Stimulated activated CD8-positive, alpha-beta memory T cell treated with anti-CD3 and anti-CD28 coated beads, Interleukin-7, amount 100 ng/mL, for 1 hour (primary cell): ENCODE measurements around the gene SLCO3A1.

Experiments
- DNase-seq, 2 donors: peaks; one replicate each; pipeline ENCODE4 v3.0.0-alpha.2; 2020; ENCODE audit warnings: low read depth in 2 of 2

The SLCO3A1 gene

GRCh38 chr15:92159906-92160841 is 306.7 kb downstream of the SLCO3A1 start:
- no peak for DNase-seq

- DNase-seq = no peak
Observed at GRCh38 chr15:92161039-92161670, 307.6 kb downstream of the SLCO3A1 start.

- no peak for DNase-seq
Observed at GRCh38 chr15:92162657-92163056, 309.1 kb downstream of the SLCO3A1 start.

DNA sequence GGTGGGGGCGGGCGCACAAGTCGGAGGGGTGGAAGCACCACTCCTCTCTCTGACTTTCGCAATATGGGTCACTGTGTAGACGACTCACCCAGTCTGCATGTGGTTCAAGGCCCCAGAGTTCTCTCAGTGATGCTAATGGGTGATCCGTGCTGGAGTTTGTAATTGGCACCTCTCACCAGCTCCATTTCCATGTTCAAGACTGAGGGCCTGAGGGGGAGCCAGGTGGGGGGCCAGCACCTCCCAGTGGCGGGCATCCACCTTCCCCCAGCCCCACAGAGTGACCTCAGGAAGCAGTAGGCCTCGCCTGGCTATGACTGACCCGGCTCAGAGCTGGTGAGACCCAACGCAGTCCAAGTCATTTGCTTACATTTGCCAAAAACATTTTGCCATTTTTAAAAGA is 310.1 kb downstream of the SLCO3A1 start:
- DNase-seq = no peak

DNA sequence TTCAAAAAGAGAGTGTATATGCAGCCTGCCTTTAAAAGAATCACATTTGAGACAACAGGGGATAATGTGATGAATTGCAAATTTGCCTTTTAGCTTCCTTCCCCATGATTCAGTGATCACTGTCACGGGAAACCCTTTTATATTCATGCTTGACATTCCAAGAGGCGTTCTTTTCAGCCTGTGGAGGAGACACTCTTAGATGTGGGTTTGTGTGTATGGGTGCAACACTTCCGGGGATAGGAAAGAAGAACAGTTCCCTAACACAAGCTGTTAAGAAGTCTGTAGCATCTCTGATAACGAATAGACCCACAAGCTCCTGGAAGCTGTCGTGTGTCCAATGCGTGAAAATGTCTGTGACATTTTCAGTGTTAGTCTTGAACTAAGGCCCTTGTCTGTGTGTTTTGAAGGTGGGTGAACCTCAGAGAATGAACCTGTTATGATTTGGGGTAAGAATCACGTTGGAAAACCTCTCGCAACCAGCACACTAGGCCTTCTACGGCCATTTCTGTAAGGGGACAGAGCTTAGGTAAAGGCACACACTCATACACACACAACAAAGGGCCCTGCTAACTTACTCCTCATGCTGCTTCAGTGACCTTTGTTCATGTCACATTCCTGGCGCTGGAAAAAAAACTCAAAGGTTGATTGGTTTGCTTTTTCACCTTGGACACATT is 311.0 kb downstream of the SLCO3A1 start:
- DNase-seq = no peak

- DNase-seq = no peak
Observed at GRCh38 chr15:92165001-92165346, 311.5 kb downstream of the SLCO3A1 start.

DNA sequence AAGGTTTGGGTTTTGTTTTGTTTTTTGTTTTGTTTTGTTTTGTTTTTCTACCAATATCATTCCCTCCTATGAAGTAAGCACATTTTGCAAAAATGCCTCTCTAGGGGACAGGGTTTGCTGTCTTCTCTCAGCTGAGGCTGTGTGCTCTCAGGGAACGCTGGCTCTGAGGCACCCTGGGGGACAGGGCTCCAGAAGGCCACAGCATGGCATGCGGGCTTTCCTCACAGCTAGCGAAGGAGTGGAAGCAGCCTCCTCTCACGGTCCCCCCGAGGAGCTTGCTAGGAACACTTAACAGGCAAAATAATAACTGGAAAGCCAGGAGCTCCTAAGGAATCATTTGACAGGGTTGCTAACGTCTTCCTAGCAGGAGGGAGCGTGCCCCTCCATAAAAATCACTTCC is 312.5 kb downstream of the SLCO3A1 start:
- DNase-seq = no peak

DNA sequence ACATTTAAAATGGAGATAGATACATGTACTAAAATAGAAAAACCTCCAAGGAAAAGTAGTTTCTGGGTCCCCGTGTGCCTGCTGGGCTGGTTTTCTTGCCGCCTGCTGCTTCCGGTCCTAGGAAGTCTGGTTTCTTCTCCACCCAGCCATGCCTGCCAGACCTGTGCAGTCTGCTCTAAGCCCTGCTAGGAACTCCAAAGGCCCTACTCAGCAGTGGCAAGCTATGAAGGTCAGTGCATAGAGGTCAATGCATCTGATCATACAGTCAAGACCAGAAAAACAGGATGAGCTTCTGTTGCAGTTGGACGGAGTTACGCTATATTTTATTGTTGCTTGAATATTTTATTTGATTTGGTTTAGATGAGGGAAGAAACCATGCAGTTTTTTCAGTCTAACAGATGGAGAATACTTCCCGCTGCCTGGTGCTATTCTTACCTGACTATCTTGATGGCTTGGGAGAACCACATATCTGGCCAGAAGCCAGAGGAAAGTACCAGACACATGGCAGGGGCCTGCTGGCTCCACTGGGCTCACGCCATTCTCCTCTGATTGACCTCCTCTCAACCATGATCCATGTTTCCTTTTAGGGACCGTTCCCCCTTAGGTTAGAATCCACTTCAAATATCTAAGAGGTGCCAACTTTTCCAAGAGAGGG is 313.4 kb downstream of the SLCO3A1 start:
- no peak for DNase-seq

- no peak for DNase-seq
Observed at GRCh38 chr15:92167451-92167850, 313.9 kb downstream of the SLCO3A1 start.

DNA sequence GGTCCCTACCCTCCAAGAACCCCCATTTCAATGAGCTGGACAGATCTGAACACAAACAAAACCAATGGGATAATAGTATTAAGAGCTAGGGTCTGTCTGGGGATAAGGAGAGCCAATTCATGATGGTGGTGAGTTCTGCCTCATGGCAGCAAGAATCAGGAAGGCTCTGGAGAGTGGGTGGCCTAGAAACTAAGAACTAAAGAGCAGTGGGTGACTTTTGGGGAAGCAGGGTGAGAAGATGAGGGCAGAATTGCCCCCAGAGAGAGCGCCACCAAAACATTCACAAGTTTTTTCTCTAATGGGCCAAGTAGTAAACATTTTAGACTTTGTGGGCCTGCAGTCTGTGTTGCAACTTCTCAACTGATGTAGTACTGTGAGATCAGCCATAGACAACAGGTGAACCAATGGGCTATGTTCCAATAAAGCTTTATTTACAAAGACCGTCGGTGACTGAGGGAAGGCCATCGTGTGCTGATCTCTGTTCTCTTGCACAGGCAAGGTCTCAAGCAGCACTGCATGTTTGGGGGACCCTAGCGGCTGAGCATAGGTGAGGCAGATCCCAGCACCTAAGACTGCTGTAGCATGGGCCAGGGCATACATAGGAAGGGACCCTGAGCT is 314.7 kb downstream of the SLCO3A1 start:
- DNase-seq = no peak

- DNase-seq = no peak
Observed at GRCh38 chr15:92170897-92171296, 317.4 kb downstream of the SLCO3A1 start.

DNA sequence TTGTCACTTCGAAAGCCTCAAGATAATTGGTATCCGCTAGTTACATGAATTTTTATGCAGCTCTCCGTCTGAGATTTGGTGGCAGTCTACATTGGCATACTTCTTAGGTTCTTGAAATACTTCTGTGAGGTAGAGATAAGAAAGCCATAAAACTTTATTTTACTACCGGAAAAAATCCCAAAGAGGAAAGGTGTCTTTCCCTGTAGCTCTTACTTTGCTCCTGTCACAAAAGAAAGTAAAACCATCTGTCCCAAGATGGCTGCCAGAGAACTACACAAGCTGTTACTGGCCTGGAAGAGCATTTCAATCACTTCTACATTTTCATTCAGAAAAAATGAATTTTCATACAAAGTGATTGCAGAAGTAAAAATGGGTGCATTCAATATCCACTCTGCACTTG is 325.4 kb downstream of the SLCO3A1 start:
- no peak for DNase-seq

- DNase-seq = no peak
Observed at GRCh38 chr15:92184142-92184541, 330.6 kb downstream of the SLCO3A1 start.

DNA sequence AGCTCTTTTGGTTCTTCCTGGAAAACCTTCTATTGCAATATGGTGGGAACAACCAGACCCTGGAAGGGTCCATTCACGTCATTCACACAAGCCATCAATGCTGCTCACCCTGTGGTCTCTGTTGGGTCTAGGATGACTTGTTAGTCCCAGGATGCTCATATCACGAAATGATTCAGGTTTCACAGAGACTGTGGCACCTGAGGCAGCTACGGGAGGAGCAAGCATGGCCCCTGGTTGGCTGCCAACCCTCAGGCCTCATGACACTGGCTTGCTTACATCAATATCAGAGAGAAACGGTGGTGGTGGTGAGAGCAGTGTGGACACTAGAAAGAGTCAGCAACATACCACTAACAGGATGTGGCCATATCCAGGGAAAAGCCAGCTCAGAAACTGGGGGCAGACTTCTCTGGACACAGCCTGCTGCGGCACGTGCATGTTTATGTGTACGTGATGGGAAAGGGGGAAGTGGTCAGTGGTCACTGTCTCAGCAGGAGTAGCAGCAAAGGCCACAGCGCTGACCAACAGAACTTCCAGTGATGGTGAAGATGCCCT is 331.2 kb downstream of the SLCO3A1 start:
- DNase-seq = no peak

DNA sequence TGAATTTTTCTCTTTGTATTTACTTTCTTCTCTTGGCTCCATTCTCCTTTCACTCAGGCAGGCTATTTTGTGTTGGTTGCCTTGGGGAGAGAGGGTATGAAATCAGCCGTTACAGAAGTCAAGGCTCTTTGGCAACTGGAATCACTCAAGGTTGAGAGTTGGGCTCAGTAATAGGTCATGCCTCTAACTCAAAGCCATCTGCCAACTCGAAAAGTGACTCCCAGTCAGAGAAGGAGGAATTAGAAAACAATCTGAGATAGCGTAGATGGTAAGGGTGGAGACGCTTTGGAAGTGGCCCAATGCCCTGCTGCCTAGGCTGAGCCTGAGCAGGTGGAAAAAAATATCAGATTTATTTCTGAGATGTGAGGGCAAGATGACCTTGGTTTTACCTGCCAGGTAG is 334.5 kb downstream of the SLCO3A1 start:
- no peak for DNase-seq

DNA sequence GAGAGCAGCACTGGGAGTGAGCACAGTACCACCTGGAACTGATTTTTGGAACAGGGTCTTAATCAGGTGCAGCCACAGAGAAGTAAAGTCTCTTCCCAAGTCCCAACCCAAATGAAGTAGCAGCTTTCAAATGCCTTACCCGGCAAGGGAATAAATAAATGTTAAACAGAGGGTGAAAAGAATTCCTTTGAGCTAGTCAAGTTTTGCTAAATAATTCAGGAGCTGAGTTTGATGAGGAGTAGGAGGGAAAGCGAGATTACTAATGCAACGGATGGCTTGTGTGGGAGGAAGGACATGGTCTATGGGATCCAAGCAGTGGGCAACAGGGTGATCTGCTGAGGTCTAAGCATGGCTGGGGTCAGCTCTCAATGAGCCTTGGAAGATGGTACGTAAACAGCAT is 335.7 kb downstream of the SLCO3A1 start:
- DNase-seq = no peak

- no peak for DNase-seq
Observed at GRCh38 chr15:92195241-92195640, 341.7 kb downstream of the SLCO3A1 start.

GRCh38 chr15:92196342-92196741 is 342.8 kb downstream of the SLCO3A1 start:
- DNase-seq = no peak

DNA sequence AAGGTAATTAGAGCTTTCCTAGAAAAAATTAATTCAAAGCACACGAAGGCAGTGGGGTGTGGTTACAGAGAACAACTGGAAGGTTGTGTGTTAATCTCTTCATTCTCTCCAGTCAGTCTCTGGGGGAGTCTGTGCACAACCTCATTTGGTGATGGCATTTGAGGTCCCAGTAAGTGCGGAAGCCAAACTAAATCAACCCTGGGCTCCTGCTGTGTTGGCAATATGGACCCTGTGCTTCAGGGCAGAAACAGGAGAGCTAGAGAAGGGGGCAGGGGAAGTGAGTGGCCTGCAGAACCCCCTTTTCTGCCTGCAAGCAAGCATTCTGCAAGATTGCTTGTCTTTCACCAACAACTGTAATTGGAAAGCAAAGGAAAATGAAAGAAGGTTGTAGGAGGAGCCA is 344.2 kb downstream of the SLCO3A1 start:
- no peak for DNase-seq

DNA sequence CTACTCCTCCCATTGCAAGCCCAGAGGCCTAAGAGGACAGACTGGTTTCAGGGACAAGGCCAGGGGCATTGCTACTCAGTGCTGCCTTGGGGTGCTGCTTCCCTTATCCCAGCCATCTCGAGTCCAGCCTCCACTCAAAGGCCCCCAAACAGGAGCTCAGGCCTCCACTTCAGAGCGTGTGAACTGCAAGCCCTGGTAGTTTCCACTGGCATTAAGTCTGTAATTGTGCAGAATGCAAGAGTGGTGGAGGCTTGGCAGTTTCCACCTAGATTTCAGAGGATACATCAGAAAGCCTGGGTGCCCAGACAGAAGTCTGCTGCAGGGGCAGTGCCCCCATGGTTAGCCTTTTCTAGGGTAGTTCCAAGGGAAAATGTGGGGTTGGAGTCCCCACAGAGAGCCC is 347.4 kb downstream of the SLCO3A1 start:
- DNase-seq = no peak

GRCh38 chr15:92205255-92205739 is 351.8 kb downstream of the SLCO3A1 start:
- no peak for DNase-seq
